ENCODE data around the gene PACS2.
"Not testable (repeated sequence)": the region's sequence is repeated elsewhere in the genome, so short reads cannot be mapped to it uniquely, and the experiment has no call there.

Gene PACS2

GRCh38 chr14:105273062-105273461, 41.5 kb upstream of the PACS2 start:
- H3K36me3 ChIP-seq (ENCODE audit: control insufficient read depth in 4 of 4, insufficient read depth in 4 of 4, low read length in 3 of 4): peaks cover 2 to 32% (median 14%) of the 10 kb centered on the region in 4 experiments
- 93% methylated on average over 12 of the region's 12 CpGs for WGBS (ENCODE audit: insufficient coverage)
- POLR2A ChIA-PET: no interaction called here
- DNase-seq: no peak
- H3K27me3 ChIP-seq (replicated peaks in 2 of 5; ENCODE audit: control insufficient read depth in 4 of 5, insufficient read depth in 5 of 5, low read length in 4 of 5): no peaks in the 10 kb centered on the region
- H3K4me1 ChIP-seq (ENCODE audit: control extremely low read depth in 1 of 4, control insufficient read depth in 4 of 4, insufficient read depth in 4 of 4, low read length in 3 of 4): no peaks in the 10 kb centered on the region
- H3K9me3 ChIP-seq (ENCODE audit: control extremely low read depth in 1 of 5, control insufficient read depth in 4 of 5, insufficient read depth in 2 of 5, low read depth in 1 of 5, low read length in 4 of 5): no peaks in the 10 kb centered on the region
- H3K27ac ChIP-seq (ENCODE audit: insufficient read depth in 1 of 2, low read depth in 1 of 2, low read length in 2 of 2, poor library complexity in 1 of 2, severe bottlenecking in 2 of 2): no peak overlapping the region
- CTCF ChIA-PET: interaction anchor here (1.1 to 1.5 kb wide), 2 partner anchors 9 to 20 kb away, joined by 3 to 6 read pairs; no protein-coding TSS in a partner anchor
- H3K4me3 ChIP-seq (ENCODE audit: control insufficient read depth in 1 of 7, extremely low read depth in 1 of 7, insufficient read depth in 4 of 7, low read depth in 2 of 7, low read length in 6 of 7): no peak overlapping the region

- peaks cover 0 to 20% (median 9%) of the 10 kb centered on the region in 4 experiments for H3K36me3 ChIP-seq (ENCODE audit: control insufficient read depth in 4 of 4, insufficient read depth in 4 of 4, low read length in 3 of 4)
- WGBS (ENCODE audit: insufficient coverage): 100% methylated on average over 2 of the region's 6 CpGs
- H3K9me3 ChIP-seq (ENCODE audit: control extremely low read depth in 1 of 5, control insufficient read depth in 4 of 5, insufficient read depth in 2 of 5, low read depth in 1 of 5, low read length in 4 of 5): no peaks in the 10 kb centered on the region
- CTCF ChIA-PET: interaction anchor here (0.8 to 1.8 kb wide), 4 partner anchors 11 to 185 kb away, joined by 3 to 5 read pairs (median 4); no protein-coding TSS in a partner anchor
- H3K4me3 ChIP-seq (ENCODE audit: control insufficient read depth in 1 of 7, extremely low read depth in 1 of 7, insufficient read depth in 4 of 7, low read depth in 2 of 7, low read length in 6 of 7): no peak overlapping the region
- no peak overlapping the region for H3K27ac ChIP-seq (ENCODE audit: insufficient read depth in 1 of 2, low read depth in 1 of 2, low read length in 2 of 2, poor library complexity in 1 of 2, severe bottlenecking in 2 of 2)
- no peaks in the 10 kb centered on the region for H3K27me3 ChIP-seq (replicated peaks in 2 of 5; ENCODE audit: control insufficient read depth in 4 of 5, insufficient read depth in 5 of 5, low read length in 4 of 5)
- no peaks in the 10 kb centered on the region for H3K4me1 ChIP-seq (ENCODE audit: control extremely low read depth in 1 of 4, control insufficient read depth in 4 of 4, insufficient read depth in 4 of 4, low read length in 3 of 4)
- POLR2A ChIA-PET: interaction anchor here (1.1 kb wide), 1 partner anchor 20 kb away, joined by 3 read pairs; no protein-coding TSS in a partner anchor
- no peak for DNase-seq
These were observed 39.9 kb upstream of the PACS2 start for GRCh38 chr14:105274637-105275036.

- CTCF ChIA-PET: interaction anchor here (0.7 to 1.8 kb wide), 5 partner anchors 8 to 186 kb away, joined by 3 to 5 read pairs (median 4); no protein-coding TSS in a partner anchor
- no peaks in the 10 kb centered on the region for H3K27me3 ChIP-seq (replicated peaks in 2 of 5; ENCODE audit: control insufficient read depth in 4 of 5, insufficient read depth in 5 of 5, low read length in 4 of 5)
- no peaks in the 10 kb centered on the region for H3K9me3 ChIP-seq (ENCODE audit: control extremely low read depth in 1 of 5, control insufficient read depth in 4 of 5, insufficient read depth in 2 of 5, low read depth in 1 of 5, low read length in 4 of 5)
- POLR2A ChIA-PET: interaction anchor here (0.6 to 1.1 kb wide), 2 partner anchors 19 kb away, joined by 3 read pairs; no protein-coding TSS in a partner anchor
- H3K36me3 ChIP-seq (ENCODE audit: control insufficient read depth in 4 of 4, insufficient read depth in 4 of 4, low read length in 3 of 4): peaks cover 0 to 25% (median 13%) of the 10 kb centered on the region in 4 experiments
- WGBS (ENCODE audit: insufficient coverage): 96% methylated on average over 11 of the region's 16 CpGs
- no peak overlapping the region for H3K27ac ChIP-seq (ENCODE audit: insufficient read depth in 1 of 2, low read depth in 1 of 2, low read length in 2 of 2, poor library complexity in 1 of 2, severe bottlenecking in 2 of 2)
- no peaks in the 10 kb centered on the region for H3K4me1 ChIP-seq (ENCODE audit: control extremely low read depth in 1 of 4, control insufficient read depth in 4 of 4, insufficient read depth in 4 of 4, low read length in 3 of 4)
- H3K4me3 ChIP-seq (ENCODE audit: control insufficient read depth in 1 of 7, extremely low read depth in 1 of 7, insufficient read depth in 4 of 7, low read depth in 2 of 7, low read length in 6 of 7): no peak overlapping the region
- no peak for DNase-seq
These were observed 39.1 kb upstream of the PACS2 start for GRCh38 chr14:105275267-105275946.

GRCh38 chr14:105277448-105277847, 37.1 kb upstream of the PACS2 start:
- WGBS (ENCODE audit: insufficient coverage): 100% methylated on average over 1 of the region's 4 CpGs
- H3K4me1 ChIP-seq (ENCODE audit: control extremely low read depth in 1 of 4, control insufficient read depth in 4 of 4, insufficient read depth in 4 of 4, low read length in 3 of 4): peaks cover 0 to 11% (median 5%) of the 10 kb centered on the region in 4 experiments
- H3K27me3 ChIP-seq (replicated peaks in 2 of 5; ENCODE audit: control insufficient read depth in 4 of 5, insufficient read depth in 5 of 5, low read length in 4 of 5); DNase-seq; POLR2A ChIA-PET; H3K4me3 ChIP-seq (ENCODE audit: control insufficient read depth in 1 of 7, extremely low read depth in 1 of 7, insufficient read depth in 4 of 7, low read depth in 2 of 7, low read length in 6 of 7); H3K9me3 ChIP-seq (ENCODE audit: control extremely low read depth in 1 of 5, control insufficient read depth in 4 of 5, insufficient read depth in 2 of 5, low read depth in 1 of 5, low read length in 4 of 5); H3K27ac ChIP-seq (ENCODE audit: insufficient read depth in 1 of 2, low read depth in 1 of 2, low read length in 2 of 2, poor library complexity in 1 of 2, severe bottlenecking in 2 of 2): not testable (repeated sequence)
- CTCF ChIA-PET: interaction anchor here (1.2 kb wide), 1 partner anchor 24 kb away, joined by 3 read pairs; no protein-coding TSS in a partner anchor
- peaks cover 0 to 19% (median 9%) of the 10 kb centered on the region in 4 experiments for H3K36me3 ChIP-seq (ENCODE audit: control insufficient read depth in 4 of 4, insufficient read depth in 4 of 4, low read length in 3 of 4)

- Histone ChIP-seq H3K27ac (ENCODE audit: insufficient read depth in 1 of 2, low read depth in 1 of 2, low read length in 2 of 2, poor library complexity in 1 of 2, severe bottlenecking in 2 of 2) (no peak overlapping the region), H3K27me3 (replicated peaks in 2 of 5; ENCODE audit: control insufficient read depth in 4 of 5, insufficient read depth in 5 of 5, low read length in 4 of 5) (no peaks in the 10 kb centered on the region), H3K36me3 (ENCODE audit: control insufficient read depth in 4 of 4, insufficient read depth in 4 of 4, low read length in 3 of 4) (peaks cover 0 to 17% (median 9%) of the 10 kb centered on the region in 4 experiments), H3K4me3 (ENCODE audit: control insufficient read depth in 1 of 7, extremely low read depth in 1 of 7, insufficient read depth in 4 of 7, low read depth in 2 of 7, low read length in 6 of 7) (no peak overlapping the region), H3K4me1 (ENCODE audit: control extremely low read depth in 1 of 4, control insufficient read depth in 4 of 4, insufficient read depth in 4 of 4, low read length in 3 of 4) (peaks cover 0 to 33% (median 25%) of the 10 kb centered on the region in 4 experiments), H3K9me3 (ENCODE audit: control extremely low read depth in 1 of 5, control insufficient read depth in 4 of 5, insufficient read depth in 2 of 5, low read depth in 1 of 5, low read length in 4 of 5) (no peaks in the 10 kb centered on the region)
- no peak for DNase-seq
- WGBS (ENCODE audit: insufficient coverage): 84% methylated on average over 18 of the region's 18 CpGs
- ChIA-PET POLR2A (no interaction called here), CTCF (interaction anchor here (1.0 to 2.4 kb wide), 4 partner anchors 9 to 21 kb away, joined by 3 to 6 read pairs (median 4); no protein-coding TSS in a partner anchor)
These were observed 34.7 kb upstream of the PACS2 start for GRCh38 chr14:105279642-105280361.

GRCh38 chr14:105280525-105280924, 34.0 kb upstream of the PACS2 start:
- POLR2A ChIA-PET: no interaction called here
- H3K9me3 ChIP-seq (ENCODE audit: control extremely low read depth in 1 of 5, control insufficient read depth in 4 of 5, insufficient read depth in 2 of 5, low read depth in 1 of 5, low read length in 4 of 5): no peaks in the 10 kb centered on the region
- no peak for DNase-seq

More at GRCh38 chr14:105280525-105280924, 34.0 kb upstream of the PACS2 start:
- Histone ChIP-seq H3K27ac (ENCODE audit: insufficient read depth in 1 of 2, low read depth in 1 of 2, low read length in 2 of 2, poor library complexity in 1 of 2, severe bottlenecking in 2 of 2) (no peak overlapping the region), H3K4me3 (ENCODE audit: control insufficient read depth in 1 of 7, extremely low read depth in 1 of 7, insufficient read depth in 4 of 7, low read depth in 2 of 7, low read length in 6 of 7) (no peak overlapping the region), H3K36me3 (ENCODE audit: control insufficient read depth in 4 of 4, insufficient read depth in 4 of 4, low read length in 3 of 4) (peaks cover 0 to 17% (median 13%) of the 10 kb centered on the region in 4 experiments), H3K27me3 (replicated peaks in 2 of 5; ENCODE audit: control insufficient read depth in 4 of 5, insufficient read depth in 5 of 5, low read length in 4 of 5) (no peaks in the 10 kb centered on the region), H3K4me1 (ENCODE audit: control extremely low read depth in 1 of 4, control insufficient read depth in 4 of 4, insufficient read depth in 4 of 4, low read length in 3 of 4) (peaks cover 0 to 37% (median 30%) of the 10 kb centered on the region in 4 experiments)
- CTCF ChIA-PET: interaction anchor here (1.0 to 2.4 kb wide), 3 partner anchors 10 to 14 kb away, joined by 4 to 6 read pairs (median 5); no protein-coding TSS in a partner anchor
- 93% methylated on average over 9 of the region's 21 CpGs for WGBS (ENCODE audit: insufficient coverage)

Data from common myeloid progenitor, CD34-positive (primary cell).